WTC11 (cell line): ENCODE measurements around the gene TIMM44. TPM values are rescaled to one million over a fixed set of nuclear protein-coding genes. Genes with fewer than 3 reads are reported as not detected.

Experiments used
- CBFB ChIP-seq: sonication (generic); formaldehyde crosslinking; IDR thresholded peaks from 2 replicates; pipeline ENCODE4 v1.8.1; 2022; ENCODE audit warnings: mild to moderate bottlenecking, low read depth, missing genetic modification reagents
- CREM ChIP-seq: sonication (generic); formaldehyde crosslinking; IDR thresholded peaks from 2 replicates; pipeline ENCODE4 v1.8.1; 2022; ENCODE audit warnings: mild to moderate bottlenecking, missing genetic modification reagents, moderate library complexity
- FOXK1 ChIP-seq: sonication (generic); formaldehyde crosslinking; IDR thresholded peaks from 2 replicates; pipeline ENCODE4 v1.8.0; 2022; ENCODE audit warnings: mild to moderate bottlenecking, moderate library complexity, missing genetic modification reagents
- GTF2I ChIP-seq: fragments of 250-450 bp; sonication (Bioruptor Pico); conservative IDR thresholded peaks from 2 replicates; pipeline ENCODE4 v1.4.0; 2021; ENCODE audit warnings: mild to moderate bottlenecking
- JAZF1 ChIP-seq: fragments of 250-450 bp; sonication (Bioruptor Pico); IDR thresholded peaks from 2 replicates; pipeline ENCODE4 v1.9.0; 2021; ENCODE audit warnings: moderate library complexity, mild to moderate bottlenecking, inconsistent platforms
- JUN ChIP-seq: sonication (generic); formaldehyde crosslinking; IDR thresholded peaks from 2 replicates; pipeline ENCODE4 v1.8.0; 2023; ENCODE audit warnings: mild to moderate bottlenecking, missing genetic modification reagents
- KAT7 ChIP-seq: sonication (generic); formaldehyde crosslinking; IDR thresholded peaks from 2 replicates; pipeline ENCODE4 v1.8.1; 2023; ENCODE audit warnings: missing genetic modification reagents, mild to moderate bottlenecking, borderline replicate concordance
- NFE2L1 ChIP-seq: sonication (generic); formaldehyde crosslinking; IDR thresholded peaks from 2 replicates; pipeline ENCODE4 v1.8.1; 2023; ENCODE audit warnings: missing genetic modification reagents
- NFYB ChIP-seq: sonication (generic); formaldehyde crosslinking; conservative IDR thresholded peaks from 2 replicates; pipeline ENCODE4 v1.8.0; 2022; ENCODE audit warnings: low read depth, missing genetic modification reagents
- NR1H2 ChIP-seq: sonication (generic); formaldehyde crosslinking; IDR thresholded peaks from 2 replicates; pipeline ENCODE4 v1.9.0; 2021; ENCODE audit warnings: mild to moderate bottlenecking, moderate library complexity, missing genetic modification reagents
- PRRX2 ChIP-seq: fragments of 250-450 bp; sonication (Bioruptor Pico); IDR thresholded peaks from 2 replicates; pipeline ENCODE4 v1.8.0; 2021; ENCODE audit warnings: mild to moderate bottlenecking
- SMAD3 ChIP-seq: sonication (generic); formaldehyde crosslinking; IDR thresholded peaks from 2 replicates; pipeline ENCODE4 v1.8.0; 2022; ENCODE audit warnings: missing genetic modification reagents, mild to moderate bottlenecking, borderline replicate concordance
- TP53 ChIP-seq: sonication (generic); formaldehyde crosslinking; IDR thresholded peaks from 2 replicates; pipeline ENCODE4 v1.8.1; 2023; ENCODE audit warnings: mild to moderate bottlenecking, missing genetic modification reagents
- ZBTB21 ChIP-seq: sonication (generic); formaldehyde crosslinking; IDR thresholded peaks from 2 replicates; pipeline ENCODE4 v1.8.1; 2023; ENCODE audit warnings: mild to moderate bottlenecking, missing genetic modification reagents, borderline replicate concordance
- ZNF219 ChIP-seq: sonication (generic); formaldehyde crosslinking; IDR thresholded peaks from 2 replicates; pipeline ENCODE4 v1.8.0; 2023; ENCODE audit warnings: missing genetic modification reagents, mild to moderate bottlenecking, borderline replicate concordance
- ZNF317 ChIP-seq: sonication (generic); formaldehyde crosslinking; IDR thresholded peaks from 2 replicates; pipeline ENCODE4 v1.8.1; 2023; ENCODE audit warnings: low read depth, mild to moderate bottlenecking, moderate library complexity, missing genetic modification reagents, borderline replicate concordance
- ZNF671 ChIP-seq: fragments of 250-450 bp; sonication (Bioruptor Pico); IDR thresholded peaks from 2 replicates; pipeline ENCODE4 v1.8.0; 2021; ENCODE audit warnings: mild to moderate bottlenecking
- total RNA-seq: library from RNA; stranded (reverse); gene quantifications from 3 replicates; pipeline ENCODE4 v1.2.3, GENCODE V29; 2021
- TF ChIP-seq, protein P1 (sequence below): fragments of 250-450 bp; sonication (Bioruptor Pico); IDR thresholded peaks from 2 replicates; pipeline ENCODE4 v1.9.0; 2021; ENCODE audit warnings: mild to moderate bottlenecking, borderline replicate concordance
- TF ChIP-seq, protein P2 (sequence below): sonication (generic); formaldehyde crosslinking; IDR thresholded peaks from 2 replicates; pipeline ENCODE4 v1.8.0; 2022; ENCODE audit warnings: mild to moderate bottlenecking, missing genetic modification reagents
- TF ChIP-seq, protein P3 (sequence below): sonication (generic); formaldehyde crosslinking; IDR thresholded peaks from 2 replicates; pipeline ENCODE4 v1.8.0; 2022; ENCODE audit warnings: mild to moderate bottlenecking, missing genetic modification reagents
- TF ChIP-seq, protein P4 (sequence below): sonication (generic); formaldehyde crosslinking; IDR thresholded peaks from 2 replicates; pipeline ENCODE4 v1.8.0; 2023; ENCODE audit warnings: mild to moderate bottlenecking, missing genetic modification reagents
- TF ChIP-seq, protein P5 (sequence below): fragments of 250-450 bp; sonication (Bioruptor Pico); IDR thresholded peaks from 2 replicates; pipeline ENCODE4 v1.8.0; 2021; ENCODE audit warnings: mild to moderate bottlenecking
- TF ChIP-seq, protein P6 (sequence below): sonication (generic); formaldehyde crosslinking; IDR thresholded peaks from 2 replicates; pipeline ENCODE4 v1.8.1; 2023; ENCODE audit warnings: mild to moderate bottlenecking, missing genetic modification reagents
- TF ChIP-seq, protein P7 (sequence below): fragments of 250-450 bp; sonication (Bioruptor Pico); conservative IDR thresholded peaks from 2 replicates; pipeline ENCODE4 v1.9.0; 2021; ENCODE audit warnings: mild to moderate bottlenecking

Gene TIMM44
- total RNA-seq, 1 experiment from 2014 or later = 129 TPM

DNA sequence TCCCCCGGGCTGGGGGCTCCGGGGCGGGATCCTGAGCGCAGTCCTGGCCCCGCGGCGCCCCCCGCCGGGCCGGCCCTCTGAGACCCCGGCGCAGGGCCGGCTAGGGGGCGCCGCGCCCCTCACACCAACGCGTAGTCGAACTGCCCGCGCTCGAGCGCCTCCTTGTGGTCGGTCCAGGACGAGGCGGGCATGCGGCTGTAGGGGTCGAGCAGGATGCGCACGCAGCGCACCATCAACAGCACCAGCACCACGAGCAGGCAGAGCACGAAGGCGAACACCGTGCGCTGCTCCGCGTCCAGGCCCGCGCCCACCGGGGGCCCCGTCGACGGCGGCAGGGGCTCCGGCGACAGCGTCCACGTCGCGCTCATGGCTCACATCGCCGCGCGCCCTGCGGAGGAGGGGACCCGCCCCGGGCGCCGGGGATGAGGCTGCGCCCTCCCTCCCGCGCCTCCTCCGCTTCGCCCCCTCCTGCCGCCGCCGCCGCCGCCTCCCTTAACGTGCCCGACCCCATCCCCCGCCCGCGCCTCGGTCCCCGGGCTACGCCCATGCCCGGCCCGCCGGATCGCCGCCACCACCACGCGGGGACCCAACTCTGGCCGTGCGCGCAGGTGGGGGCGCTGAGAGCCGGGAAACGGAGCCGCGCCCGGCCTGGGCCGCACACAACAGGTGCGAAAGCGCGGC is 18.2 kb downstream of the TIMM44 start (continued):
- TF ChIP-seq, protein P1, sequence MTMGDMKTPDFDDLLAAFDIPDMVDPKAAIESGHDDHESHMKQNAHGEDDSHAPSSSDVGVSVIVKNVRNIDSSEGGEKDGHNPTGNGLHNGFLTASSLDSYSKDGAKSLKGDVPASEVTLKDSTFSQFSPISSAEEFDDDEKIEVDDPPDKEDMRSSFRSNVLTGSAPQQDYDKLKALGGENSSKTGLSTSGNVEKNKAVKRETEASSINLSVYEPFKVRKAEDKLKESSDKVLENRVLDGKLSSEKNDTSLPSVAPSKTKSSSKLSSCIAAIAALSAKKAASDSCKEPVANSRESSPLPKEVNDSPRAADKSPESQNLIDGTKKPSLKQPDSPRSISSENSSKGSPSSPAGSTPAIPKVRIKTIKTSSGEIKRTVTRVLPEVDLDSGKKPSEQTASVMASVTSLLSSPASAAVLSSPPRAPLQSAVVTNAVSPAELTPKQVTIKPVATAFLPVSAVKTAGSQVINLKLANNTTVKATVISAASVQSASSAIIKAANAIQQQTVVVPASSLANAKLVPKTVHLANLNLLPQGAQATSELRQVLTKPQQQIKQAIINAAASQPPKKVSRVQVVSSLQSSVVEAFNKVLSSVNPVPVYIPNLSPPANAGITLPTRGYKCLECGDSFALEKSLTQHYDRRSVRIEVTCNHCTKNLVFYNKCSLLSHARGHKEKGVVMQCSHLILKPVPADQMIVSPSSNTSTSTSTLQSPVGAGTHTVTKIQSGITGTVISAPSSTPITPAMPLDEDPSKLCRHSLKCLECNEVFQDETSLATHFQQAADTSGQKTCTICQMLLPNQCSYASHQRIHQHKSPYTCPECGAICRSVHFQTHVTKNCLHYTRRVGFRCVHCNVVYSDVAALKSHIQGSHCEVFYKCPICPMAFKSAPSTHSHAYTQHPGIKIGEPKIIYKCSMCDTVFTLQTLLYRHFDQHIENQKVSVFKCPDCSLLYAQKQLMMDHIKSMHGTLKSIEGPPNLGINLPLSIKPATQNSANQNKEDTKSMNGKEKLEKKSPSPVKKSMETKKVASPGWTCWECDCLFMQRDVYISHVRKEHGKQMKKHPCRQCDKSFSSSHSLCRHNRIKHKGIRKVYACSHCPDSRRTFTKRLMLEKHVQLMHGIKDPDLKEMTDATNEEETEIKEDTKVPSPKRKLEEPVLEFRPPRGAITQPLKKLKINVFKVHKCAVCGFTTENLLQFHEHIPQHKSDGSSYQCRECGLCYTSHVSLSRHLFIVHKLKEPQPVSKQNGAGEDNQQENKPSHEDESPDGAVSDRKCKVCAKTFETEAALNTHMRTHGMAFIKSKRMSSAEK (CRISPR knock-in tag) = no peak
- TF ChIP-seq TP53 = peak; percentile 97
- TF ChIP-seq JUN (CRISPR knock-in tag) = peak; percentile 92; the same call in 1 of the 2 replicates
- TF ChIP-seq, protein P2, sequence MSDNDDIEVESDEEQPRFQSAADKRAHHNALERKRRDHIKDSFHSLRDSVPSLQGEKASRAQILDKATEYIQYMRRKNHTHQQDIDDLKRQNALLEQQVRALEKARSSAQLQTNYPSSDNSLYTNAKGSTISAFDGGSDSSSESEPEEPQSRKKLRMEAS (CRISPR knock-in tag) = peak; percentile 98
- TF ChIP-seq, protein P3, sequence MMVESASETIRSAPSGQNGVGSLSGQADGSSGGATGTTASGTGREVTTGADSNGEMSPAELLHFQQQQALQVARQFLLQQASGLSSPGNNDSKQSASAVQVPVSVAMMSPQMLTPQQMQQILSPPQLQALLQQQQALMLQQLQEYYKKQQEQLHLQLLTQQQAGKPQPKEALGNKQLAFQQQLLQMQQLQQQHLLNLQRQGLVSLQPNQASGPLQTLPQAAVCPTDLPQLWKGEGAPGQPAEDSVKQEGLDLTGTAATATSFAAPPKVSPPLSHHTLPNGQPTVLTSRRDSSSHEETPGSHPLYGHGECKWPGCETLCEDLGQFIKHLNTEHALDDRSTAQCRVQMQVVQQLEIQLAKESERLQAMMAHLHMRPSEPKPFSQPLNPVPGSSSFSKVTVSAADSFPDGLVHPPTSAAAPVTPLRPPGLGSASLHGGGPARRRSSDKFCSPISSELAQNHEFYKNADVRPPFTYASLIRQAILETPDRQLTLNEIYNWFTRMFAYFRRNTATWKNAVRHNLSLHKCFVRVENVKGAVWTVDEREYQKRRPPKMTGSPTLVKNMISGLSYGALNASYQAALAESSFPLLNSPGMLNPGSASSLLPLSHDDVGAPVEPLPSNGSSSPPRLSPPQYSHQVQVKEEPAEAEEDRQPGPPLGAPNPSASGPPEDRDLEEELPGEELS (CRISPR knock-in tag) = peak; percentile 99
- TF ChIP-seq NFYB = peak; percentile 29
- peak; percentile 91 for TF ChIP-seq SMAD3 (CRISPR knock-in tag)
- TF ChIP-seq JAZF1 = no peak
- TF ChIP-seq CREM (CRISPR knock-in tag) = peak; percentile 55; the same call in 1 of the 2 replicates
- TF ChIP-seq ZNF219 (CRISPR knock-in tag) = peak; percentile 73; the same call in 1 of the 2 replicates
- TF ChIP-seq, protein P4, sequence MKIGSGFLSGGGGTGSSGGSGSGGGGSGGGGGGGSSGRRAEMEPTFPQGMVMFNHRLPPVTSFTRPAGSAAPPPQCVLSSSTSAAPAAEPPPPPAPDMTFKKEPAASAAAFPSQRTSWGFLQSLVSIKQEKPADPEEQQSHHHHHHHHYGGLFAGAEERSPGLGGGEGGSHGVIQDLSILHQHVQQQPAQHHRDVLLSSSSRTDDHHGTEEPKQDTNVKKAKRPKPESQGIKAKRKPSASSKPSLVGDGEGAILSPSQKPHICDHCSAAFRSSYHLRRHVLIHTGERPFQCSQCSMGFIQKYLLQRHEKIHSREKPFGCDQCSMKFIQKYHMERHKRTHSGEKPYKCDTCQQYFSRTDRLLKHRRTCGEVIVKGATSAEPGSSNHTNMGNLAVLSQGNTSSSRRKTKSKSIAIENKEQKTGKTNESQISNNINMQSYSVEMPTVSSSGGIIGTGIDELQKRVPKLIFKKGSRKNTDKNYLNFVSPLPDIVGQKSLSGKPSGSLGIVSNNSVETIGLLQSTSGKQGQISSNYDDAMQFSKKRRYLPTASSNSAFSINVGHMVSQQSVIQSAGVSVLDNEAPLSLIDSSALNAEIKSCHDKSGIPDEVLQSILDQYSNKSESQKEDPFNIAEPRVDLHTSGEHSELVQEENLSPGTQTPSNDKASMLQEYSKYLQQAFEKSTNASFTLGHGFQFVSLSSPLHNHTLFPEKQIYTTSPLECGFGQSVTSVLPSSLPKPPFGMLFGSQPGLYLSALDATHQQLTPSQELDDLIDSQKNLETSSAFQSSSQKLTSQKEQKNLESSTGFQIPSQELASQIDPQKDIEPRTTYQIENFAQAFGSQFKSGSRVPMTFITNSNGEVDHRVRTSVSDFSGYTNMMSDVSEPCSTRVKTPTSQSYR (CRISPR knock-in tag) = peak; percentile 93
- no peak for TF ChIP-seq ZNF671 (CRISPR knock-in tag)
- TF ChIP-seq ZBTB21 (CRISPR knock-in tag) = peak; percentile 83
- TF ChIP-seq, protein P5, sequence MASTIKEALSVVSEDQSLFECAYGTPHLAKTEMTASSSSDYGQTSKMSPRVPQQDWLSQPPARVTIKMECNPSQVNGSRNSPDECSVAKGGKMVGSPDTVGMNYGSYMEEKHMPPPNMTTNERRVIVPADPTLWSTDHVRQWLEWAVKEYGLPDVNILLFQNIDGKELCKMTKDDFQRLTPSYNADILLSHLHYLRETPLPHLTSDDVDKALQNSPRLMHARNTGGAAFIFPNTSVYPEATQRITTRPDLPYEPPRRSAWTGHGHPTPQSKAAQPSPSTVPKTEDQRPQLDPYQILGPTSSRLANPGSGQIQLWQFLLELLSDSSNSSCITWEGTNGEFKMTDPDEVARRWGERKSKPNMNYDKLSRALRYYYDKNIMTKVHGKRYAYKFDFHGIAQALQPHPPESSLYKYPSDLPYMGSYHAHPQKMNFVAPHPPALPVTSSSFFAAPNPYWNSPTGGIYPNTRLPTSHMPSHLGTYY (CRISPR knock-in tag) = no peak
- TF ChIP-seq, protein P6, sequence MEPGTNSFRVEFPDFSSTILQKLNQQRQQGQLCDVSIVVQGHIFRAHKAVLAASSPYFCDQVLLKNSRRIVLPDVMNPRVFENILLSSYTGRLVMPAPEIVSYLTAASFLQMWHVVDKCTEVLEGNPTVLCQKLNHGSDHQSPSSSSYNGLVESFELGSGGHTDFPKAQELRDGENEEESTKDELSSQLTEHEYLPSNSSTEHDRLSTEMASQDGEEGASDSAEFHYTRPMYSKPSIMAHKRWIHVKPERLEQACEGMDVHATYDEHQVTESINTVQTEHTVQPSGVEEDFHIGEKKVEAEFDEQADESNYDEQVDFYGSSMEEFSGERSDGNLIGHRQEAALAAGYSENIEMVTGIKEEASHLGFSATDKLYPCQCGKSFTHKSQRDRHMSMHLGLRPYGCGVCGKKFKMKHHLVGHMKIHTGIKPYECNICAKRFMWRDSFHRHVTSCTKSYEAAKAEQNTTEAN (CRISPR knock-in tag) = peak; percentile 95
- TF ChIP-seq NFE2L1 (CRISPR knock-in tag) = peak; percentile 96; the same call in 1 of the 2 replicates
- TF ChIP-seq PRRX2 = no peak
- TF ChIP-seq ZNF317 = no peak
- no peak for TF ChIP-seq GTF2I
- no peak for TF ChIP-seq NR1H2 (CRISPR knock-in tag)
- TF ChIP-seq CBFB (CRISPR knock-in tag) = peak; percentile 94
- TF ChIP-seq KAT7 (CRISPR knock-in tag) = peak; percentile 92
- TF ChIP-seq, protein P7, sequence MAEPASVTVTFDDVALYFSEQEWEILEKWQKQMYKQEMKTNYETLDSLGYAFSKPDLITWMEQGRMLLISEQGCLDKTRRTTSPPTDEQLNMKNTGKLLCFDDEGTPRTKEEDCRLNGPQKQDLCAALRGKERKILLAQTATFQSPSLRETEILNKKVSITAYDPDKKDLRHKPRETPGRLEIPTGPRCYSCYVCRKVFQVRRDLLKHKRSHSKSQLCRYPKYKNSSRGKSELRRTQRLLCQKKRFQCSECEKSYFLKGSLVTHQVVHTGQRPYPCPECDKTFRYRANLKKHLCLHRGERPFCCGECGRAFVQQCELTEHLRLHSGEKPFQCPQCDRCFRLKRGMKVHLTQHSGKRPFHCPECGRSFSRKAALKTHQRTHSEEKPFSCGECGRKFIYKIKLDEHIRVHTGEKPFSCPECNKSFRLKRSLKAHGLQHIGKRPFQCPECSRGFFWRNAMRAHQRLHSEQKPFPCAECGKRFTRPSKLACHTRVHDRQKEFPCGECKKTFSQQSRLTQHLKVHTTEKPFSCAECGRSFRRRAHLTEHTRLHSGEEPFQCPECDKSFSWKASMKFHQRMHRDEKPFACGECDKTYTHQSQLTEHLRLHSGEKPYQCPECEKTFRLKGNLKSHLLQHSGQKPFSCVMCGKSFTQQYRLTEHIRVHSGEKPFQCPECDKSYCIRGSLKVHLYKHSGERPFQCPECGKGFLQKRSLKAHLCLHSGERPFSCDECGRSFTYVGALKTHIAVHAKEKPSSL (CRISPR knock-in tag) = no peak
- peak; percentile 94 for TF ChIP-seq FOXK1
